KBM-7 (cell line): ENCODE data around the gene CRB2.
"Not testable (repeated sequence)": the region's sequence is repeated elsewhere in the genome, so short reads cannot be mapped to it uniquely, and the experiment has no call there.

Source experiments
- DNase-seq: peaks from one replicate; pipeline ENCODE4 v3.0.0-alpha.2; 2015
- in situ Hi-C: fragments of 300-500 bp; cut with MboI; formaldehyde crosslinking; loops from 2 replicates; pipeline ENCODE4 v1.14.3; 2020; ENCODE audit warnings: low sequenced_read_pairs, low pct_unique_long_range_greater_than_20kb, mixed read lengths

The CRB2 gene

GRCh38 chr9:123326662-123327093 is 29.3 kb upstream of the CRB2 start:
- DNase-seq: peak; percentile 92
- in situ Hi-C loops: no loop called here

GRCh38 chr9:123327697-123328100 is 28.3 kb upstream of the CRB2 start:
- in situ Hi-C loops: no loop called here
- DNase-seq: no peak

- in situ Hi-C loops: no loop called here
- DNase-seq: peak; percentile 87
Measured at GRCh38 chr9:123329329-123329955, 26.6 kb upstream of the CRB2 start.

- in situ Hi-C loops: no loop called here
- DNase-seq: no peak
Measured at GRCh38 chr9:123331346-123332060, 24.5 kb upstream of the CRB2 start.

- DNase-seq, in situ Hi-C loops: not testable (repeated sequence)
Measured at GRCh38 chr9:123333058-123333669, 22.8 kb upstream of the CRB2 start.

- DNase-seq: no peak
- in situ Hi-C loops: no loop called here
Measured at GRCh38 chr9:123334639-123335038, 21.4 kb upstream of the CRB2 start.

- no peak for DNase-seq
Measured at GRCh38 chr9:123335193-123335985, 20.6 kb upstream of the CRB2 start.

GRCh38 chr9:123335986-123336329 is 20.0 kb upstream of the CRB2 start:
- DNase-seq: no peak
- in situ Hi-C loops: no loop called here

More at GRCh38 chr9:123335193-123335985, 20.6 kb upstream of the CRB2 start:
- in situ Hi-C loops: no loop called here

- in situ Hi-C loops: no loop called here
- no peak for DNase-seq
Measured at GRCh38 chr9:123336449-123336848, 19.5 kb upstream of the CRB2 start.

GRCh38 chr9:123336959-123337358 is 19.0 kb upstream of the CRB2 start:
- DNase-seq: no peak
- in situ Hi-C loops: no loop called here

GRCh38 chr9:123337971-123338370 is 18.0 kb upstream of the CRB2 start:
- in situ Hi-C loops: no loop called here
- no peak for DNase-seq

GRCh38 chr9:123338710-123339665 is 17.0 kb upstream of the CRB2 start:
- DNase-seq: peak; percentile 97
- in situ Hi-C loops: no loop called here

- in situ Hi-C loops: no loop called here
- peak; percentile 55 for DNase-seq
Measured at GRCh38 chr9:123339666-123340510, 16.1 kb upstream of the CRB2 start.

GRCh38 chr9:123341816-123342215 is 14.2 kb upstream of the CRB2 start:
- DNase-seq: no peak
- in situ Hi-C loops: no loop called here

GRCh38 chr9:123342247-123342646 is 13.8 kb upstream of the CRB2 start:
- in situ Hi-C loops: no loop called here
- DNase-seq: no peak

- in situ Hi-C loops: no loop called here
- peak; percentile 84 for DNase-seq
Measured at GRCh38 chr9:123343443-123344191, 12.4 kb upstream of the CRB2 start.
